ENCODE data around the gene GSTCD. TPM values are rescaled to one million over a fixed set of nuclear protein-coding genes. Genes with fewer than 3 reads are reported as not detected.
"Not testable (repeated sequence)": the region's sequence is repeated elsewhere in the genome, so short reads cannot be mapped to it uniquely, and the experiment has no call there.

Gene GSTCD
- total RNA-seq, 1 donor from 2014 or later: 17.9 TPM

- TF ChIP-seq, protein P1, sequence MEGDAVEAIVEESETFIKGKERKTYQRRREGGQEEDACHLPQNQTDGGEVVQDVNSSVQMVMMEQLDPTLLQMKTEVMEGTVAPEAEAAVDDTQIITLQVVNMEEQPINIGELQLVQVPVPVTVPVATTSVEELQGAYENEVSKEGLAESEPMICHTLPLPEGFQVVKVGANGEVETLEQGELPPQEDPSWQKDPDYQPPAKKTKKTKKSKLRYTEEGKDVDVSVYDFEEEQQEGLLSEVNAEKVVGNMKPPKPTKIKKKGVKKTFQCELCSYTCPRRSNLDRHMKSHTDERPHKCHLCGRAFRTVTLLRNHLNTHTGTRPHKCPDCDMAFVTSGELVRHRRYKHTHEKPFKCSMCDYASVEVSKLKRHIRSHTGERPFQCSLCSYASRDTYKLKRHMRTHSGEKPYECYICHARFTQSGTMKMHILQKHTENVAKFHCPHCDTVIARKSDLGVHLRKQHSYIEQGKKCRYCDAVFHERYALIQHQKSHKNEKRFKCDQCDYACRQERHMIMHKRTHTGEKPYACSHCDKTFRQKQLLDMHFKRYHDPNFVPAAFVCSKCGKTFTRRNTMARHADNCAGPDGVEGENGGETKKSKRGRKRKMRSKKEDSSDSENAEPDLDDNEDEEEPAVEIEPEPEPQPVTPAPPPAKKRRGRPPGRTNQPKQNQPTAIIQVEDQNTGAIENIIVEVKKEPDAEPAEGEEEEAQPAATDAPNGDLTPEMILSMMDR (IDR thresholded peaks at IDR 0.05; ENCODE audit: insufficient read depth, low read length, poor library complexity, severe bottlenecking): no peak
Measured at GRCh38 chr4:105755375-105755774, 46.8 kb downstream of the GSTCD start.

DNA sequence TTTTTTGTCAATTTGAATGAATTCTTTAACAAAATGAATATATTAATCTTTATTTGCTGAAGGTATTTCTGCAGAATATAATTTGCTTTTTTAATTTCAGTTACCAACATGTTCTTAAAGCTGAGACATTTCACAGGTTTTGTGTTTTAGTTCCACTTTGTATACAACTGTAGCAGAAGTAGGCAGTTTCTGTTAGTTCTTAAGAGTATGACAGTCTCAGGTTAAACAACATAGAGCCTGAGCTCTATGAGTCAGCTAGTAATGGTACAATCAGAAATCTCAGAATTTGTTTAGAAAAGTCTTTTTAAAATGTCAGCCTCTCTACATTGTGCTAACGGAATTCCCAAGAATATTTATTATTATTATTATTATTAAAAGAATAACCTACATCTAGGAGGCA, 50.4 kb downstream of the GSTCD start:
- no peaks in the 10 kb centered on the region for H3K27me3 ChIP-seq (ENCODE audit: control insufficient read depth, insufficient read depth, low read length)
- no peak for DNase-seq (ENCODE audit: low read depth)
- no peaks in the 10 kb centered on the region for H3K36me3 ChIP-seq (ENCODE audit: control insufficient read depth, insufficient read depth, low read length)
- H3K4me3 ChIP-seq (ENCODE audit: low read depth, low read length): no peak overlapping the region
- TF ChIP-seq, protein P1 (IDR thresholded peaks at IDR 0.05; ENCODE audit: insufficient read depth, low read length, poor library complexity, severe bottlenecking): no peak

More at GRCh38 chr4:105755375-105755774, 46.8 kb downstream of the GSTCD start:
- Histone ChIP-seq H3K36me3 (ENCODE audit: control insufficient read depth, insufficient read depth, low read length) (no peaks in the 10 kb centered on the region), H3K4me3 (ENCODE audit: low read depth, low read length) (no peak overlapping the region), H3K27me3 (ENCODE audit: control insufficient read depth, insufficient read depth, low read length) (no peaks in the 10 kb centered on the region)
- no peak for DNase-seq (ENCODE audit: low read depth)

DNA sequence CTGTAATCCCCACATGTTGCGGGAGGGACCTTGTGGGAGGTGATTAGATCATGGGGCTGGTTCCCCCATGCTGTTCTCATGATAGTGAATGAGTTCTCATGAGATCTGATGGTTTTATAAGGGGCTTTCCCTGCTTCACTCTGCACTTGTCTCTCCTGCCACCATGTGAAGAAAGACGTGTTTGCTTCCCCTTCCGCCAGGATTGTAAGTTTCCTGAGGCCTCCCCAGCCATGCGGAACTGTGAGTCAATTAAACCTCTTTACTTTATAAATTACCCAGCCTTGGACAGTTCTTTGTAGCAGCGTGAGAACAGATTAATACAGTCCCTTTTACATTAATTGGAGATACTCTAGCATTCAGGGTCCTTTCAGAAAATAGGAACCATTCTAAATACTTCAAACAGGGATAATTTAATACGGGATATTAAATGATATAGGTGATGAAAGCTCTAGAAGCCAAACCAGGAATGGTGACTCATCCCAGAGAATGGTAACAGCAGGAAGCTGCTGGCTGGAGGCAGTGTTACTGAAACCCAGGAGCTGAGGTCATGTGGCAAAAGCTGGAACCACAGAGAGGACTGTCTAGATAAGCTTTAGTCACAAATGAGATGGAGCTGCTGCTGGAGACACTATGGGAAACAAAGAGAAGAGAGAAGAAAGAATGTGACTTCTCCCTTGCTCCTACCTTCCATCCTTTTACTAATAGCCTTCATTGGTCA, 57.3 kb downstream of the GSTCD start:
- peak; percentile 42 for DNase-seq (ENCODE audit: low read depth)
- Histone ChIP-seq H3K27me3 (ENCODE audit: control insufficient read depth, insufficient read depth, low read length) (no peaks in the 10 kb centered on the region), H3K4me3 (ENCODE audit: low read depth, low read length) (no peak overlapping the region), H3K36me3 (ENCODE audit: control insufficient read depth, insufficient read depth, low read length) (no peaks in the 10 kb centered on the region)
- TF ChIP-seq, protein P1 (IDR thresholded peaks at IDR 0.05; ENCODE audit: insufficient read depth, low read length, poor library complexity, severe bottlenecking): no peak

- no peaks in the 10 kb centered on the region for H3K27me3 ChIP-seq (ENCODE audit: control insufficient read depth, insufficient read depth, low read length)
- no peak for DNase-seq (ENCODE audit: low read depth)
- H3K4me3 ChIP-seq (ENCODE audit: low read depth, low read length): no peak overlapping the region
- TF ChIP-seq, protein P1 (IDR thresholded peaks at IDR 0.05; ENCODE audit: insufficient read depth, low read length, poor library complexity, severe bottlenecking): no peak
- H3K36me3 ChIP-seq (ENCODE audit: control insufficient read depth, insufficient read depth, low read length): no peaks in the 10 kb centered on the region
Measured at GRCh38 chr4:105767579-105767978, 59.0 kb downstream of the GSTCD start.

GRCh38 chr4:105770524-105770923, 61.9 kb downstream of the GSTCD start:
- not testable (repeated sequence) for DNase-seq (ENCODE audit: low read depth); H3K27me3 ChIP-seq (ENCODE audit: control insufficient read depth, insufficient read depth, low read length); H3K36me3 ChIP-seq (ENCODE audit: control insufficient read depth, insufficient read depth, low read length); H3K4me3 ChIP-seq (ENCODE audit: low read depth, low read length)

DNA sequence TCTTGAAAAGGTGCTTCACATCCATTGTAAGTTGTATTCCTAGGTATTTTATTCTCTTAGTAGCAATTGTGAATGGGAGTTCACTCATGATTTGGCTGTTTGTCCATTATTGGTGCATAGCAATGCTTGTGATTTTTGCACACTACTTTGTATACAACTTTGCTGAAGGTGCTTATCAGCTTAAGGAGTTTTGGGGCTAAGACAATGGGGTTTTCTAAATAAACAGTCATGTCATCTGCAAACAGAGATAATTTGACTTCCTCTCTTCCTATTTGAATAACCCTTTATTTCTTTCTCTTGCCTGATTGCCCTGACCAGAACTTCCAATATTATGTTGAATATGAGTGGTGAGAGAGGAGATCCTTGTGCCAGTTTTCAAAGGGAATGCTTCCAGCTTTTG, 63.5 kb downstream of the GSTCD start:
- H3K36me3 ChIP-seq (ENCODE audit: control insufficient read depth, insufficient read depth, low read length); H3K27me3 ChIP-seq (ENCODE audit: control insufficient read depth, insufficient read depth, low read length); DNase-seq (ENCODE audit: low read depth); H3K4me3 ChIP-seq (ENCODE audit: low read depth, low read length): not testable (repeated sequence)

- H3K27me3 ChIP-seq (ENCODE audit: control insufficient read depth, insufficient read depth, low read length): not testable (repeated sequence)
Measured at GRCh38 chr4:105775760-105776415, 67.3 kb downstream of the GSTCD start.

More at GRCh38 chr4:105775760-105776415, 67.3 kb downstream of the GSTCD start:
- not testable (repeated sequence) for DNase-seq (ENCODE audit: low read depth); H3K36me3 ChIP-seq (ENCODE audit: control insufficient read depth, insufficient read depth, low read length); H3K4me3 ChIP-seq (ENCODE audit: low read depth, low read length)
